Upper lobe of right lung (tissue), 1 donor: ENCODE measurements around the gene ASCC2. TPM values are rescaled to one million over a fixed set of nuclear protein-coding genes. Genes with fewer than 3 reads are reported as not detected.
A peak's percentile ranks its signal among the peaks of the same experiment; 100 is the strongest.

Source experiments
- ATAC-seq: fragments of 200-7000 bp; cut with Tn5 transposase; one replicate; pipeline ENCODE4 v1.9.1; 2020; ENCODE audit warnings: mild to moderate bottlenecking, moderate library complexity
- DNase-seq: peaks from one replicate; pipeline ENCODE4 v3.0.0-alpha.2; 2020
- H3K27ac ChIP-seq: fragments of 200-600 bp; one replicate; pipeline ENCODE4 v1.8.0; 2022
- H3K27me3 ChIP-seq: fragments of 200-600 bp; one replicate; pipeline ENCODE4 v1.8.0; 2022; ENCODE audit warnings: mild to moderate bottlenecking
- H3K36me3 ChIP-seq: fragments of 200-600 bp; one replicate; pipeline ENCODE4 v1.8.0; 2022
- H3K4me1 ChIP-seq: fragments of 200-600 bp; one replicate; pipeline ENCODE4 v1.8.0; 2022
- H3K4me3 ChIP-seq: fragments of 200-600 bp; one replicate; pipeline ENCODE4 v1.8.0; 2022; ENCODE audit warnings: mild to moderate bottlenecking
- H3K9me3 ChIP-seq: fragments of 200-600 bp; one replicate; pipeline ENCODE4 v1.8.0; 2022
- intact Hi-C: fragments of 100-400 bp; cut with DNase I; formaldehyde crosslinking; loops from one replicate; pipeline ENCODE4 v1.11.0; 2022
- total RNA-seq: library from RNA; stranded (reverse); fragmentation: NEBNext Ultra II Directional; extraction: Animal tissue kit (Norgen Biotek cat#: 25700); gene quantifications from one replicate; pipeline ENCODE4 v1.2.1, GENCODE V29; 2021
- TF ChIP-seq, protein P1 (sequence below): fragments of 200-600 bp; IDR thresholded peaks from one replicate; pipeline ENCODE4 v1.8.0; 2022; ENCODE audit warnings: antibody characterized with exemption
- donor health status: DM: no; HTN: yes; CAD: no; lungs with severe emphysema.

ASCC2 gene
- total RNA-seq, 1 donor from 2014 or later = 54.6 TPM

DNA sequence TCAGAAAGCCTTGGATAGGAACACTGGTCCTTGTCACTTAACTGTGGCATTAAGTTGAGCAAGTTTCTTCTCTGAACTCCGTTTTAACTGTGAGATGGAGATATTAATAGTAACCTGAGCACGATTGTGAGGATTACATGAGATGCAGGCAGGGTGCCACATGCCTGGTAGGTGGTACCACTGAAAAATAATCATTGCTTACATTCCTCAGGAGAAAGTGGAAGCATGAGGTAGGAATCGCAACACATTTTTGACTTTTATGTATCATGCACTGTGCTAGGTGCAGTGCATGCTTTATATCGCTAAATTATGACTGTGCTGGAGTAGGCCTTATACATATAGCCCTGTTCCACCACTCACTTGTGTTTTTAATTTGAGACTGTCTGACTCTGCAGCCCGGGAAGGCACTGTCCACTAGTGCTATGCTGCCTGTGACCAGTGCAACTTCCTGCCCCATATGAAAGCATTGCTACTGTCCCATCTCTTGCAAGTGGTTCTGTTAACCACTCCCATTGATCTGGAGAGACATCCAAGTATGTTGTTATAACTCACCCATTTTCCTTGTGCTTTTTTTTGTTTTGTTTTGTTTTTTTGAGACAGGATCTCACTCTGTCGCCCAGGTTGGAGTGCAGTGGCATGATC is 69.9 kb downstream of the ASCC2 start:
- peaks cover 22% of the 10 kb centered on the region for H3K36me3 ChIP-seq
- peak overlapping the region; percentile 91 for H3K27ac ChIP-seq
- H3K9me3 ChIP-seq = no peaks in the 10 kb centered on the region
- H3K4me1 ChIP-seq = peaks cover 24% of the 10 kb centered on the region
- TF ChIP-seq, protein P1, sequence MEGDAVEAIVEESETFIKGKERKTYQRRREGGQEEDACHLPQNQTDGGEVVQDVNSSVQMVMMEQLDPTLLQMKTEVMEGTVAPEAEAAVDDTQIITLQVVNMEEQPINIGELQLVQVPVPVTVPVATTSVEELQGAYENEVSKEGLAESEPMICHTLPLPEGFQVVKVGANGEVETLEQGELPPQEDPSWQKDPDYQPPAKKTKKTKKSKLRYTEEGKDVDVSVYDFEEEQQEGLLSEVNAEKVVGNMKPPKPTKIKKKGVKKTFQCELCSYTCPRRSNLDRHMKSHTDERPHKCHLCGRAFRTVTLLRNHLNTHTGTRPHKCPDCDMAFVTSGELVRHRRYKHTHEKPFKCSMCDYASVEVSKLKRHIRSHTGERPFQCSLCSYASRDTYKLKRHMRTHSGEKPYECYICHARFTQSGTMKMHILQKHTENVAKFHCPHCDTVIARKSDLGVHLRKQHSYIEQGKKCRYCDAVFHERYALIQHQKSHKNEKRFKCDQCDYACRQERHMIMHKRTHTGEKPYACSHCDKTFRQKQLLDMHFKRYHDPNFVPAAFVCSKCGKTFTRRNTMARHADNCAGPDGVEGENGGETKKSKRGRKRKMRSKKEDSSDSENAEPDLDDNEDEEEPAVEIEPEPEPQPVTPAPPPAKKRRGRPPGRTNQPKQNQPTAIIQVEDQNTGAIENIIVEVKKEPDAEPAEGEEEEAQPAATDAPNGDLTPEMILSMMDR = no peak
- intact Hi-C loops = no loop called here
- peak overlapping the region; percentile 100 for H3K4me3 ChIP-seq
- no peaks in the 10 kb centered on the region for H3K27me3 ChIP-seq
- ATAC-seq (no peak), DNase-seq (no peak)

DNA sequence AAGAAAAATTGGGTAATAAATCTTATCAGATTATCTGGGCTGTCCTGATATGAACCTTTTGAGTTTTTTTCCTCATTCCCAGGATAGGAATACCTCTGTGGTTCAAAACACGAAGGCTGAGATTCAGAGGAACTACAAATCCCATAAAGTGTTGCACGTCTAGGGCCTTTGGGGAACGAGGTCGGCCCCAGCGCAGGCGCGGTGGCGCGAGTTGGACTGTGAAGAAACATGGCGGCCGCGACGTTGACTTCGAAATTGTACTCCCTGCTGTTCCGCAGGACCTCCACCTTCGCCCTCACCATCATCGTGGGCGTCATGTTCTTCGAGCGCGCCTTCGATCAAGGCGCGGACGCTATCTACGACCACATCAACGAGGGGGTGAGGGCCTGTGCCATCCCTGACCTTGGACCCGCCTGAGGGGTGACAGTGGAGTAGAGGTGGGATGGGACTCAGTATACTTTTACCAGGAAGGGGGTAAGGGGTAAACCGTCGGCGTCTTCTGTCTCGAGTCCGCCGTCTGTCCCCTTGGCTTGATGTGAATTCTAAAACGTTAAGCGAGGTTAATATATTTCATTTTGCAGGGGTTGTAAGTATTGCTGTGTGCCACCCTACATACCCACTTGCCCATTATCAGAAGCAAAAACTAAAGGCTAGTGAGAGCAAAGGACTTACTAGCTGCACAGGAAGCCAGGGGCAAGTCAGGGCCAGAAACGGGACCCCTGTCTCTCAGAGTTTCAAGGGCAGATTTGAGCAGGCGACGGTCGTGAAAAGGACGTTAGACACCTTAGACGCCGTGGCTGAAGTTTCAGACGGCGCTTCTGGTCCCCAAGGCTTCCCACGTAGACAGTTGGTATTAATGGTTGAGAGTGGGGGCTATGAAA is 70.7 kb downstream of the ASCC2 start, which contains the start of gene UQCR10:
TSS of gene UQCR10 (plus strand) at position 199 of the 881 bp plus-strand sequence. CDS start at position 229, 30 bp downstream.
- H3K27ac ChIP-seq = peak within 1 kb of the TSS; percentile 91
- H3K9me3 ChIP-seq = no peaks in the 10 kb centered on the region

DNA sequence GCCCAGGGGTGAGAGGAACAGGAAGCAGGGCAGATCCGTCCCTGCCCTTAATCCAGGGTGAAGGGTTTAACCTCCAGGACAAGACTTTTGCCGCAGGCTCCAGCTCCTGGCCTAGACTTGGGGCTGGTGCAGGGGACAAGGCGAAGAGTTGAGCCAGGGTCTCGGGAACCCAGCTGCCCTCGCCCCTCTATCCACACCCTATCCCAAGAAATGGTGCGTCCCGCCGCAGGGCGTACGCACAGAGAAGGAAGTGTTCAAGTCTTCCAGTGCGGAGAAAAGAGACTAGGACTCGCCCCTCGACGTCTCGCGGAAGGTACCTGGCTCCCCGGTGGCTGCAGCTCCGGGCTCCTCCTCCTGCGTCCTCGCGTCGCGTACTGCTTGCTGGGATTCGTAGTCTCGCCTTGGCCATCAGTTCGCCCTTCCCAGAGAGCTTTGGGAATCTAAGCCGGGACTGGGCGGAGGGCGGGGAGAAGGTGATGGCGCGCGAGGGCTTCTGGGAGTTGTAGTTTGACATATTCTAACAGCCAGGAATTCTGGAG is 71.4 kb downstream of the ASCC2 start, which contains the start of gene ZMAT5:
TSS of gene ZMAT5 (minus strand) at position 376 of the 539 bp plus-strand sequence. CDS start 18,463 bp downstream, outside the sequence.
- peak; percentile 97 for DNase-seq
- intact Hi-C loops = no loop called here
- ATAC-seq = peak; percentile 99
- Histone ChIP-seq H3K4me1 (peaks cover 24% of the 10 kb centered on the region), H3K27ac (peak within 1 kb of the TSS; percentile 91), H3K9me3 (no peaks in the 10 kb centered on the region), H3K36me3 (peaks cover 22% of the 10 kb centered on the region), H3K27me3 (no peaks in the 10 kb centered on the region), H3K4me3 (peak within 1 kb of the TSS; percentile 100)
- TF ChIP-seq, protein P1 = no peak

More for the DNA sequence above, 70.7 kb downstream of the ASCC2 start, which contains the start of gene UQCR10:
- Histone ChIP-seq H3K4me3 (peak within 1 kb of the TSS; percentile 100), H3K27me3 (no peaks in the 10 kb centered on the region), H3K36me3 (peaks cover 22% of the 10 kb centered on the region), H3K4me1 (peaks cover 24% of the 10 kb centered on the region)
- intact Hi-C loops = no loop called here
- TF ChIP-seq, protein P1 = no peak
- peak; percentile 83 for ATAC-seq
- peak; percentile 97 for DNase-seq

DNA sequence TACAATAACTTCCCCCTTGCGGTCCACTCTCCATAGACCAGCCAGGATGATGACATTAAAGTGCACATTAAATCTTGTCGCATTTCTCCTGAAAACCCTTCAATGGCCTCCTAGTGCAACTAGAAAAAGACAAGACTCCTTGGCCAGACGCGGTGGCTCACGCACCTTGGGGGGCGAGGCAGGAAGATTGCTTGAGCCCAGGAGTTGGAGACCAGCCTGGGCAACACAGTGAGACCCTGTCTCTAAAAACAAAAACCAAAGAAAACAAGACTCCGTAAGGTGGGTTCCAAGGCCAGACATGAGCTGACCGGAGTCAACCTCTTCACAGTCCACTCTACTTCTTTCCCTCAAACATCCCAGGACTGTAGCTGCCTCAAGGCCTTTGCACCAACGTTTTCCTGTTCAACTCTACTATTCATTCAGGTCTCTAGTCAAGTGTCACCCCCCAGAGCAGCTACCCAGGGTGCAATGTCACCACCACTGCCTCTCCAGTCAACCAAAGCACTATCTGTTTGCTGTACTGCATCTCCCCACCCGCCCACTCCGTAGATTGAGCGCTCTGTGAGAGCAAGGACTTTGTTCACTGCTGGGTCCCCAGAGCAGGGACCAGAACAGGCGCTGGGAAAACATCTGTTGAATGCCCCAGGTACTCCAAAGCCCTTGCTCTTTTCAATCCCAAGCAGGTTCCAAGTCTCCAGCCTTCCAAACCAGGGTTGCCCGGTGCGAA is 72.0 kb downstream of the ASCC2 start:
- DNase-seq (no peak), ATAC-seq (peak; percentile 2)
- no peaks in the 10 kb centered on the region for H3K27me3 ChIP-seq
- no peaks in the 10 kb centered on the region for H3K9me3 ChIP-seq
- peaks cover 22% of the 10 kb centered on the region for H3K36me3 ChIP-seq
- TF ChIP-seq, protein P1 = no peak
- H3K4me3 ChIP-seq = peak overlapping the region; percentile 100
- H3K27ac ChIP-seq = peak overlapping the region; percentile 91
- intact Hi-C loops = no loop called here
- H3K4me1 ChIP-seq = peaks cover 24% of the 10 kb centered on the region

DNA sequence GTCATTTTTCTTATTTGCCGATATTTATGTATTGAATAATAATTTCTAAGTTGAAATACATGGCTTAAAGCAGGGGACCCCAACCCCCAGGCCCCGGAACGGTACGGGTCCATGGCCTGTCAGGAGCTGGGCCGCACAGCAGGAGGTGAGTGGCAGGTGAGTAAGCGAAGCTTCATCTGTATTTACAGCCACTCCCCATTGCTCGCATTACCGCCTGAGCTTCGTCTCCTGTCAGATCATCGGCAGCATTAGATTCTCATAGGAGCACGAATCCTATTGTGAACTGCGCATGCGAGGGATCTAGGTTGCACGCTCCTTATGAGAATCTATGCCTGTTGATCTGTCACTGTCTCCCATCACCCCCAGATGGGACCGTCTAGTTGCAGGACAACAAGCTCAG is 75.8 kb downstream of the ASCC2 start:
- H3K27me3 ChIP-seq = no peaks in the 10 kb centered on the region
- no peaks in the 10 kb centered on the region for H3K9me3 ChIP-seq
- H3K36me3 ChIP-seq = no peaks in the 10 kb centered on the region
- intact Hi-C loops = no loop called here
- no peak overlapping the region for H3K27ac ChIP-seq
- ATAC-seq (no peak), DNase-seq (no peak)
- H3K4me3 ChIP-seq = no peak overlapping the region
- peaks cover 7% of the 10 kb centered on the region for H3K4me1 ChIP-seq
- TF ChIP-seq, protein P1 = no peak
